ENCODE measurements around the gene TBX3.

Gene TBX3

DNA sequence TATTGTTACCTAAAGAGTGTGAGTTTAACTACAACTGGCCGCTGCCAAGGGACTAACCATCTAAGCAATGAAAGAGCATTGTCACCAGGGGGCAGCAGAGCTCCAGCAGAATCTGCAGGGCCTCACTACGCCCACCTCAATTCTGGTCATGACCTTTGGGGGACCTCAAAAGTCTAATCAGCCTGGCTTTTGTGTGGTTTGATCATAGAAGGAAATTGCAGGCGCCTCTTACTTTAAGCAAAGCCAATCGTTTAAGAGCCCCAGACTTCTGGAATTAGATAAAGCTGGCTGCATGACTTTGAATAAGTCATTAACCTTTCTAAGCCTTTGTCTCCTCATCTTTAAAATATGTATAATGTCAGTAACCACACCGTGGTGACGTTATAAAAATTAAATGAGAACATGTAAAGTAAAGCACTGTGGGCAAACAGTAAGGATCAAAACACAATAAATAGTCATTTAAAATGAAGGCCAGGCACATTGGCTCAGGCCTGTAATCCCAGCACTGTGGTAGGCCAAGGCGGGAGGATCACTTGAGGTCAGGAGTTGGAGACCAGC is 58.6 kb downstream of the TBX3 start:
- no peak for DNase-seq (ENCODE audit: low read depth)

DNA sequence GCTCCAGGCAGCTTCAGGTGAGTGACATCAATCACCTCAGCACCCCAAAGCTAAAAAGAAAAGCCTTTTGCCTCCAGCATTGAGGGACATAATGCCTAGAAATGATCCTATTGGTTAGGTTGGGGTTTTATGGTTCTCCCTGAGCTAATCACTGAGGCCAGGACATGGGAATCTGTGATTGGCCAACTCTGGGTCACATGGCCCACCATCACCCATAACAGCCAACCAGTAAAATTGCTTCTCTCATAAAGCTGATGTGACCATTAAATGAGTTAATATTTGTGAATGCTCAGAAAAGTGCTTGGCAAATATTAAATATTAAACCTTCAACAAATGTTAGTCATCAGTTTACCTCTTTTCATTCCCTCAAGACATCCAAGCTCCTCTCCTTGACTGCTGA is 60.2 kb downstream of the TBX3 start:
- DNase-seq (ENCODE audit: low read depth) = no peak
